Kidney epithelial cell (primary cell): ENCODE measurements around the gene ZYG11A. TPM values are rescaled to one million over a fixed set of nuclear protein-coding genes. Genes with fewer than 3 reads are reported as not detected.

ENCODE experiments used
- DNase-seq: peaks from one replicate; pipeline ENCODE4 v3.0.0-alpha.2; 2010; ENCODE audit warnings: low read depth
- H3K27me3 ChIP-seq: 2 replicates; pipeline ENCODE4 v1.6.0; 2011; ENCODE audit warnings: low read length; ENCODE audit not compliant: control insufficient read depth, insufficient read depth
- H3K36me3 ChIP-seq: 2 replicates; pipeline ENCODE4 v1.5.1; 2011; ENCODE audit warnings: low read length; ENCODE audit not compliant: control insufficient read depth, insufficient read depth
- H3K4me3 ChIP-seq: 2 replicates; pipeline ENCODE4 v1.5.1; 2011; ENCODE audit warnings: low read depth, mild to moderate bottlenecking, control low read depth, low read length
- CTCF ChIP-seq: IDR thresholded peaks from 2 replicates; pipeline ENCODE4 v1.5.1; 2011; ENCODE audit warnings: mild to moderate bottlenecking, moderate library complexity, low read length, control low read depth, inconsistent platforms; ENCODE audit not compliant: insufficient read depth, poor library complexity, severe bottlenecking
- total RNA-seq: library from RNA; depleted of rRNA; stranded (reverse); fragments of >200 nt; gene quantifications from 2 replicates; pipeline ENCODE4 v1.2.3, GENCODE V29; 2015

The ZYG11A gene
- total RNA-seq, 1 donor from 2014 or later, result 0.50 TPM

- H3K4me3 ChIP-seq, result no peak overlapping the region
- no peaks in the 10 kb centered on the region for H3K27me3 ChIP-seq
- no peak for DNase-seq
- peaks cover 1% of the 10 kb centered on the region for H3K36me3 ChIP-seq
- no peak for TF ChIP-seq CTCF
These were observed 73.8 kb downstream of the ZYG11A start for GRCh38 chr1:52916241-52916975.

- Histone ChIP-seq H3K4me3 (no peak overlapping the region), H3K27me3 (no peaks in the 10 kb centered on the region), H3K36me3 (peaks cover 1% of the 10 kb centered on the region)
- TF ChIP-seq CTCF, result no peak
- no peak for DNase-seq
These were observed 74.6 kb downstream of the ZYG11A start for GRCh38 chr1:52917156-52917555.

- no peak for DNase-seq
- TF ChIP-seq CTCF, result no peak
- no peak overlapping the region for H3K4me3 ChIP-seq
These were observed 75.0 kb downstream of the ZYG11A start for GRCh38 chr1:52917581-52917980.

GRCh38 chr1:52918201-52918600 lies 75.6 kb downstream of the ZYG11A start:
- TF ChIP-seq CTCF, result no peak
- Histone ChIP-seq H3K27me3 (no peaks in the 10 kb centered on the region), H3K4me3 (no peak overlapping the region), H3K36me3 (peaks cover 1% of the 10 kb centered on the region)
- DNase-seq, result no peak

More at GRCh38 chr1:52917581-52917980, 75.0 kb downstream of the ZYG11A start:
- H3K36me3 ChIP-seq, result peaks cover 1% of the 10 kb centered on the region
- no peaks in the 10 kb centered on the region for H3K27me3 ChIP-seq

- no peak overlapping the region for H3K4me3 ChIP-seq
- no peak for TF ChIP-seq CTCF
- DNase-seq, result no peak
- H3K27me3 ChIP-seq, result no peaks in the 10 kb centered on the region
- H3K36me3 ChIP-seq, result peaks cover 1% of the 10 kb centered on the region
These were observed 76.6 kb downstream of the ZYG11A start for GRCh38 chr1:52919051-52919722.
